ENCODE results near the gene APMAP.

- TF ChIP-seq, protein P1, sequence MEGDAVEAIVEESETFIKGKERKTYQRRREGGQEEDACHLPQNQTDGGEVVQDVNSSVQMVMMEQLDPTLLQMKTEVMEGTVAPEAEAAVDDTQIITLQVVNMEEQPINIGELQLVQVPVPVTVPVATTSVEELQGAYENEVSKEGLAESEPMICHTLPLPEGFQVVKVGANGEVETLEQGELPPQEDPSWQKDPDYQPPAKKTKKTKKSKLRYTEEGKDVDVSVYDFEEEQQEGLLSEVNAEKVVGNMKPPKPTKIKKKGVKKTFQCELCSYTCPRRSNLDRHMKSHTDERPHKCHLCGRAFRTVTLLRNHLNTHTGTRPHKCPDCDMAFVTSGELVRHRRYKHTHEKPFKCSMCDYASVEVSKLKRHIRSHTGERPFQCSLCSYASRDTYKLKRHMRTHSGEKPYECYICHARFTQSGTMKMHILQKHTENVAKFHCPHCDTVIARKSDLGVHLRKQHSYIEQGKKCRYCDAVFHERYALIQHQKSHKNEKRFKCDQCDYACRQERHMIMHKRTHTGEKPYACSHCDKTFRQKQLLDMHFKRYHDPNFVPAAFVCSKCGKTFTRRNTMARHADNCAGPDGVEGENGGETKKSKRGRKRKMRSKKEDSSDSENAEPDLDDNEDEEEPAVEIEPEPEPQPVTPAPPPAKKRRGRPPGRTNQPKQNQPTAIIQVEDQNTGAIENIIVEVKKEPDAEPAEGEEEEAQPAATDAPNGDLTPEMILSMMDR (tag by site-specific recombination; IDR thresholded peaks at IDR 0.05) = no peak
- TF ChIP-seq ZNF114 (tag by site-specific recombination; IDR thresholded peaks at IDR 0.05) = no peak
- no peak for TF ChIP-seq ZFP37 (tag by site-specific recombination; IDR thresholded peaks at IDR 0.05)
- TF ChIP-seq ZNF776 (tag by site-specific recombination; IDR thresholded peaks at IDR 0.05; ENCODE audit: borderline replicate concordance) = no peak
- no peak for TF ChIP-seq ZFP3 (tag by site-specific recombination; IDR thresholded peaks at IDR 0.05; ENCODE audit: low read depth)
- TF ChIP-seq KLF16 (tag by site-specific recombination; IDR thresholded peaks at IDR 0.05) = no peak
- TF ChIP-seq, protein P2, sequence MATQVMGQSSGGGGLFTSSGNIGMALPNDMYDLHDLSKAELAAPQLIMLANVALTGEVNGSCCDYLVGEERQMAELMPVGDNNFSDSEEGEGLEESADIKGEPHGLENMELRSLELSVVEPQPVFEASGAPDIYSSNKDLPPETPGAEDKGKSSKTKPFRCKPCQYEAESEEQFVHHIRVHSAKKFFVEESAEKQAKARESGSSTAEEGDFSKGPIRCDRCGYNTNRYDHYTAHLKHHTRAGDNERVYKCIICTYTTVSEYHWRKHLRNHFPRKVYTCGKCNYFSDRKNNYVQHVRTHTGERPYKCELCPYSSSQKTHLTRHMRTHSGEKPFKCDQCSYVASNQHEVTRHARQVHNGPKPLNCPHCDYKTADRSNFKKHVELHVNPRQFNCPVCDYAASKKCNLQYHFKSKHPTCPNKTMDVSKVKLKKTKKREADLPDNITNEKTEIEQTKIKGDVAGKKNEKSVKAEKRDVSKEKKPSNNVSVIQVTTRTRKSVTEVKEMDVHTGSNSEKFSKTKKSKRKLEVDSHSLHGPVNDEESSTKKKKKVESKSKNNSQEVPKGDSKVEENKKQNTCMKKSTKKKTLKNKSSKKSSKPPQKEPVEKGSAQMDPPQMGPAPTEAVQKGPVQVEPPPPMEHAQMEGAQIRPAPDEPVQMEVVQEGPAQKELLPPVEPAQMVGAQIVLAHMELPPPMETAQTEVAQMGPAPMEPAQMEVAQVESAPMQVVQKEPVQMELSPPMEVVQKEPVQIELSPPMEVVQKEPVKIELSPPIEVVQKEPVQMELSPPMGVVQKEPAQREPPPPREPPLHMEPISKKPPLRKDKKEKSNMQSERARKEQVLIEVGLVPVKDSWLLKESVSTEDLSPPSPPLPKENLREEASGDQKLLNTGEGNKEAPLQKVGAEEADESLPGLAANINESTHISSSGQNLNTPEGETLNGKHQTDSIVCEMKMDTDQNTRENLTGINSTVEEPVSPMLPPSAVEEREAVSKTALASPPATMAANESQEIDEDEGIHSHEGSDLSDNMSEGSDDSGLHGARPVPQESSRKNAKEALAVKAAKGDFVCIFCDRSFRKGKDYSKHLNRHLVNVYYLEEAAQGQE (tag by site-specific recombination; IDR thresholded peaks at IDR 0.05) = no peak
- TF ChIP-seq, protein P3, sequence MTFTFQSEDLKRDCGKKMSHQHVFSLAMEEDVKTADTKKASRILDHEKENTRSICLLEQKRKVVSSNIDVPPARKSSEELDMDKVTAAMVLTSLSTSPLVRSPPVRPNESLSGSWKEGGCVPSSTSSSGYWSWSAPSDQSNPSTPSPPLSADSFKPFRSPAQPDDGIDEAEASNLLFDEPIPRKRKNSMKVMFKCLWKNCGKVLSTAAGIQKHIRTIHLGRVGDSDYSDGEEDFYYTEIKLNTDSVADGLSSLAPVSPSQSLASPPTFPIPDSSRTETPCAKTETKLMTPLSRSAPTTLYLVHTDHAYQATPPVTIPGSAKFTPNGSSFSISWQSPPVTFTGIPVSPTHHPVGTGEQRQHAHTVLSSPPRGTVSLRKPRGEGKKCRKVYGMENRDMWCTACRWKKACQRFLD (tag by site-specific recombination; IDR thresholded peaks at IDR 0.05) = no peak
- no peak for TF ChIP-seq OSR2 (tag by site-specific recombination; IDR thresholded peaks at IDR 0.05)
- TF ChIP-seq, protein P4, sequence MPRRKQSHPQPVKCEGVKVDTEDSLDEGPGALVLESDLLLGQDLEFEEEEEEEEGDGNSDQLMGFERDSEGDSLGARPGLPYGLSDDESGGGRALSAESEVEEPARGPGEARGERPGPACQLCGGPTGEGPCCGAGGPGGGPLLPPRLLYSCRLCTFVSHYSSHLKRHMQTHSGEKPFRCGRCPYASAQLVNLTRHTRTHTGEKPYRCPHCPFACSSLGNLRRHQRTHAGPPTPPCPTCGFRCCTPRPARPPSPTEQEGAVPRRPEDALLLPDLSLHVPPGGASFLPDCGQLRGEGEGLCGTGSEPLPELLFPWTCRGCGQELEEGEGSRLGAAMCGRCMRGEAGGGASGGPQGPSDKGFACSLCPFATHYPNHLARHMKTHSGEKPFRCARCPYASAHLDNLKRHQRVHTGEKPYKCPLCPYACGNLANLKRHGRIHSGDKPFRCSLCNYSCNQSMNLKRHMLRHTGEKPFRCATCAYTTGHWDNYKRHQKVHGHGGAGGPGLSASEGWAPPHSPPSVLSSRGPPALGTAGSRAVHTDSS (tag by site-specific recombination; IDR thresholded peaks at IDR 0.05) = no peak
- TF ChIP-seq PBX3 (CRISPR knock-in tag; IDR thresholded peaks at IDR 0.05) = no peak
- TF ChIP-seq, protein P5, sequence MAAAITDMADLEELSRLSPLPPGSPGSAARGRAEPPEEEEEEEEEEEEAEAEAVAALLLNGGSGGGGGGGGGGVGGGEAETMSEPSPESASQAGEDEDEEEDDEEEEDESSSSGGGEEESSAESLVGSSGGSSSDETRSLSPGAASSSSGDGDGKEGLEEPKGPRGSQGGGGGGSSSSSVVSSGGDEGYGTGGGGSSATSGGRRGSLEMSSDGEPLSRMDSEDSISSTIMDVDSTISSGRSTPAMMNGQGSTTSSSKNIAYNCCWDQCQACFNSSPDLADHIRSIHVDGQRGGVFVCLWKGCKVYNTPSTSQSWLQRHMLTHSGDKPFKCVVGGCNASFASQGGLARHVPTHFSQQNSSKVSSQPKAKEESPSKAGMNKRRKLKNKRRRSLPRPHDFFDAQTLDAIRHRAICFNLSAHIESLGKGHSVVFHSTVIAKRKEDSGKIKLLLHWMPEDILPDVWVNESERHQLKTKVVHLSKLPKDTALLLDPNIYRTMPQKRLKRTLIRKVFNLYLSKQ (tag by site-specific recombination; IDR thresholded peaks at IDR 0.05; ENCODE audit: borderline replicate concordance) = no peak
Measured at GRCh38 chr20:24970030-24970553, 22.5 kb downstream of the APMAP start.

All from HEK293 (cell line).